ENCODE measurements around the gene CNFN.

CNFN gene

DNA sequence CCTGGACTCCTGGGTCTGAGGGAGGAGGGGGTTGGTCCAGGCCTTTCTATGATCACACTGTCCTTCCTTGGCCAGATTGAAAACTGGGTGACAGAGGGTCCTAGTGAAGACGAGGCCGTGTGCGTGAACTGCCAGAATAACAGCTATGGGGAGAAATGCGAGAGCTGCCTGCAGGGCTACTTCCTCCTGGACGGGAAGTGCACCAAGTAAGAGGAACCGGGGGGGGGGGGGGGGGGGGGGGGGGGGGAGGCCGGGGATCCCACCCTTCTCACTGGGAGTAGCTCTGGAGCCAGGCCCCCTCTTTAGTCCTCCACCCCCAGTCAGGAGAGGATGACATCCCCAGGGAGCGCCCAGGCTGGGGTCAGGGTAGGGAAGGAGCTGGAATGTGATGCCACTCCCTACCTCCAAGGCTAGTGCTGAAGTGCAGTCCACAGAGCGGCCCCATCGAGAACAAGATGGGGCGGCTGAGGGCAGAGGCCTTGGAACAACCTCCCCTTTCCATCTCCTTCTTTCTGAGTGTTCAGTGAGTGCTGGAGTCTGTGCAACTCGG is 19.4 kb downstream of the CNFN start:
- no peak for ATAC-seq (ENCODE audit: low read depth)

DNA sequence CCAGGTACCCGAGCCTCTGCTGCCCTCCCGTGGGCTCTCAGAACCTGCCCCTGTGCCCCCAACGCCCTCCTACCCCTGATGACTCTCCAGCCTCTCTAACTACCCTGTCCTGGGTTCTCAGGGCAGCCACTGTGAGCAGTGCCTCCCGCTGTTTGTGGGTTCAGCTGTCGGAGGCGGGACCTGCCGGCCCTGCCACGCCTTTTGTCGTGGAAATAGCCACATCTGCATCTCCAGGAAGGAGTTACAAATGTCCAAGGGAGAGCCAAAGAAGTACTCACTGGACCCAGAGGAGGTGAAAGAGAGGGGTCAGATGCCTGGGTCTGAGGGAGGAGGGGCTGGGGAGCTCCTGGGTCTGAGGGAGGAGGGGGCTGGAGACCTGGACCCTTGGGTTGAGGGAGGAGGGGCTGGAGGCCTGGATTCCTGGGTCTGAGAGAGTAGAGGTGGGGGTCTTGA is 20.0 kb downstream of the CNFN start:
- Histone ChIP-seq H3K36me3 (ENCODE audit: low read depth) (no peaks in the 10 kb centered on the region), H3K9me3 (ENCODE audit: severe bottlenecking) (no peaks in the 10 kb centered on the region), H3K27ac (ENCODE audit: poor library complexity, severe bottlenecking) (no peak overlapping the region), H3K4me1 (ENCODE audit: insufficient read depth, poor library complexity, severe bottlenecking) (no peaks in the 10 kb centered on the region), H3K4me3 (ENCODE audit: severe bottlenecking) (no peak overlapping the region), H3K27me3 (ENCODE audit: insufficient read depth, poor library complexity, severe bottlenecking) (no peaks in the 10 kb centered on the region)
- DNase-seq (ENCODE audit: low spot score), result no peak
- TF ChIP-seq, protein P1, sequence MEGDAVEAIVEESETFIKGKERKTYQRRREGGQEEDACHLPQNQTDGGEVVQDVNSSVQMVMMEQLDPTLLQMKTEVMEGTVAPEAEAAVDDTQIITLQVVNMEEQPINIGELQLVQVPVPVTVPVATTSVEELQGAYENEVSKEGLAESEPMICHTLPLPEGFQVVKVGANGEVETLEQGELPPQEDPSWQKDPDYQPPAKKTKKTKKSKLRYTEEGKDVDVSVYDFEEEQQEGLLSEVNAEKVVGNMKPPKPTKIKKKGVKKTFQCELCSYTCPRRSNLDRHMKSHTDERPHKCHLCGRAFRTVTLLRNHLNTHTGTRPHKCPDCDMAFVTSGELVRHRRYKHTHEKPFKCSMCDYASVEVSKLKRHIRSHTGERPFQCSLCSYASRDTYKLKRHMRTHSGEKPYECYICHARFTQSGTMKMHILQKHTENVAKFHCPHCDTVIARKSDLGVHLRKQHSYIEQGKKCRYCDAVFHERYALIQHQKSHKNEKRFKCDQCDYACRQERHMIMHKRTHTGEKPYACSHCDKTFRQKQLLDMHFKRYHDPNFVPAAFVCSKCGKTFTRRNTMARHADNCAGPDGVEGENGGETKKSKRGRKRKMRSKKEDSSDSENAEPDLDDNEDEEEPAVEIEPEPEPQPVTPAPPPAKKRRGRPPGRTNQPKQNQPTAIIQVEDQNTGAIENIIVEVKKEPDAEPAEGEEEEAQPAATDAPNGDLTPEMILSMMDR (IDR thresholded peaks at IDR 0.05; ENCODE audit: poor library complexity, severe bottlenecking), result no peak
- ATAC-seq (ENCODE audit: low read depth), result no peak

More for the DNA sequence above, 19.4 kb downstream of the CNFN start:
- H3K4me3 ChIP-seq (ENCODE audit: severe bottlenecking), result no peak overlapping the region
- TF ChIP-seq, protein P1 (IDR thresholded peaks at IDR 0.05; ENCODE audit: poor library complexity, severe bottlenecking), result no peak
- H3K9me3 ChIP-seq (ENCODE audit: severe bottlenecking), result no peaks in the 10 kb centered on the region
- no peaks in the 10 kb centered on the region for H3K27me3 ChIP-seq (ENCODE audit: insufficient read depth, poor library complexity, severe bottlenecking)
- H3K36me3 ChIP-seq (ENCODE audit: low read depth), result no peaks in the 10 kb centered on the region
- no peak for DNase-seq (ENCODE audit: low spot score)
- H3K27ac ChIP-seq (ENCODE audit: poor library complexity, severe bottlenecking), result no peak overlapping the region
- H3K4me1 ChIP-seq (ENCODE audit: insufficient read depth, poor library complexity, severe bottlenecking), result no peaks in the 10 kb centered on the region

DNA sequence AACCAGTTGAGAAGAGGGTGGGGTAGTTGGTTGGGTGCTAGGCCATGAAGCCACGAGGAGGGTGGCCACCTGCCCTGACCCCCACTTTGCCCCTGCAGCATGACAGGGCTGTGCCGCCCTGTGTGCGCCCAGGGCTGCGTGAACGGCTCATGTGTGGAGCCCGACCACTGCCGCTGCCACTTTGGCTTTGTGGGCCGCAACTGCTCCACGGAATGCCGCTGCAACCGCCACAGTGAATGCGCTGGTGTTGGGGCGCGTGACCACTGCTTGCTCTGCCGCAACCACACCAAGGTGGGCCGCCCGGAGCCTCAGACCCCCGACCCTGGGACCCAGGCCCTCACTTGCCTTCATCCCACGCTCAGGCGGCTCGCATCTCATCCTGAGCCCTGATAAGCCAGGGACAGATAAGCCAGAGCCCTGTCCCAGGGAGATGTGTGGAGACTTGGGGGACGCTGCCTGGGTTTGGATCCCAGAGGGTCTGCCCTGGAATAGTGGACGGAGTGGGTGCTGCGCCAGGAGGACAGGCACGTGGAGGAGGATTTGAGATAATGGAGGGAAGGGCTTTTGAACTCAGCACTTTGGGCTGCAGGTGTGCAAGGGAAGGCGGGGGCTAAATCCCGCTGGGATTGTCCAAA is 20.5 kb downstream of the CNFN start:
- Histone ChIP-seq H3K9me3 (ENCODE audit: severe bottlenecking) (no peaks in the 10 kb centered on the region), H3K4me1 (ENCODE audit: insufficient read depth, poor library complexity, severe bottlenecking) (no peaks in the 10 kb centered on the region), H3K27ac (ENCODE audit: poor library complexity, severe bottlenecking) (no peak overlapping the region), H3K36me3 (ENCODE audit: low read depth) (no peaks in the 10 kb centered on the region), H3K4me3 (ENCODE audit: severe bottlenecking) (no peak overlapping the region), H3K27me3 (ENCODE audit: insufficient read depth, poor library complexity, severe bottlenecking) (no peaks in the 10 kb centered on the region)
- no peak for DNase-seq (ENCODE audit: low spot score)
- TF ChIP-seq, protein P1 (IDR thresholded peaks at IDR 0.05; ENCODE audit: poor library complexity, severe bottlenecking), result no peak
- ATAC-seq (ENCODE audit: low read depth), result no peak

DNA sequence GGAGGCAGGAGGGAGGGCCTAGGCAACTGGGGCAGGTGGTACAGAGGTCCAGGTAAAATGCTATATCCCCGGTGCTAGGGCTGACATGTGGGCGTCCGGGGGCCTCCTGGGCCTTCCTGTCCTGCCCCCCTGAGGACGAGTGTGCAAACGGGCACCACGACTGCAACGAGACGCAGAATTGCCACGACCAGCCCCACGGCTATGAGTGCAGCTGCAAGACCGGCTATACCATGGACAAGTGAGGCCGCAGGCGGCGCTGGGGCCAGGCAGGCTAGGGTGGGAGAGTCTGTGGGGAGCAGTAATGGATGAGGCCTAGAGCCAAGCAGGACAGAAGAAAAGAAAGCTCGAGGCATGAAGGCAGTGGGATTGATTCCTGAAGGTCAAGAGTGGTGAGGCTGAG is 21.3 kb downstream of the CNFN start:
- Histone ChIP-seq H3K4me3 (ENCODE audit: severe bottlenecking) (no peak overlapping the region), H3K27me3 (ENCODE audit: insufficient read depth, poor library complexity, severe bottlenecking) (no peaks in the 10 kb centered on the region), H3K9me3 (ENCODE audit: severe bottlenecking) (no peaks in the 10 kb centered on the region), H3K27ac (ENCODE audit: poor library complexity, severe bottlenecking) (no peak overlapping the region), H3K36me3 (ENCODE audit: low read depth) (no peaks in the 10 kb centered on the region; the same call in 1 of the 2 replicates), H3K4me1 (ENCODE audit: insufficient read depth, poor library complexity, severe bottlenecking) (no peaks in the 10 kb centered on the region)
- no peak for DNase-seq (ENCODE audit: low spot score)
- ATAC-seq (ENCODE audit: low read depth), result no peak
- TF ChIP-seq, protein P1 (IDR thresholded peaks at IDR 0.05; ENCODE audit: poor library complexity, severe bottlenecking), result no peak

DNA sequence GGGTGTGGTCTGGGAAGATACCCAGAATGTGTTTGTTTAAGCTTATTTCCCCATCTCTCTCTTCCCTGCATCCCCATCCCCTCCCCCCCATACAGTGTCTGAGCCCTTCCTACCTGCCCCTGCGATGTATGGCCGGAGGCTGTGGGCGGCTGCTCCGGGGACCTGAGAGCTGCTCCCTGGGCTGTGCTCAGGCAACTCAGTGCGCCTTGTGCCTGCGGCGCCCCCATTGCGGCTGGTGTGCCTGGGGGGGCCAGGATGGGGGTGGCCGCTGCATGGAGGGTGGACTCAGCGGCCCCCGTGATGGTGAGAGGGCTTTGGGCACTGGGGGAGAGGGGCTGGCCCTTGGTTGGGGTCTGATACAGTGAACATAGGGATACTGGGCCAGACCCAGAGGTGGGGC is 21.7 kb downstream of the CNFN start:
- ATAC-seq (ENCODE audit: low read depth) (no peak), DNase-seq (ENCODE audit: low spot score) (no peak)
- H3K27me3 ChIP-seq (ENCODE audit: insufficient read depth, poor library complexity, severe bottlenecking), result no peaks in the 10 kb centered on the region
- no peak overlapping the region for H3K27ac ChIP-seq (ENCODE audit: poor library complexity, severe bottlenecking)
- TF ChIP-seq, protein P1 (IDR thresholded peaks at IDR 0.05; ENCODE audit: poor library complexity, severe bottlenecking), result no peak
- no peaks in the 10 kb centered on the region for H3K9me3 ChIP-seq (ENCODE audit: severe bottlenecking)
- no peak overlapping the region for H3K4me3 ChIP-seq (ENCODE audit: severe bottlenecking)
- H3K36me3 ChIP-seq (ENCODE audit: low read depth), result no peaks in the 10 kb centered on the region; the same call in 1 of the 2 replicates
- H3K4me1 ChIP-seq (ENCODE audit: insufficient read depth, poor library complexity, severe bottlenecking), result no peaks in the 10 kb centered on the region

Measured in RWPE2 (cell line).